GM23338 (cell line): ENCODE measurements around the gene PLP2. TPM values are rescaled to one million over a fixed set of nuclear protein-coding genes. Genes with fewer than 3 reads are reported as not detected.

Experiments
- ATAC-seq: fragments of 200-7000 bp; cut with Tn5 transposase; 3 replicates; pipeline ENCODE4 v1.9.1; 2020
- DNase-seq: peaks from one replicate; pipeline ENCODE4 v3.0.0-alpha.2; 2015; ENCODE audit warnings: low spot score
- H2AFZ ChIP-seq: fragments of 200-600 bp; sonication (generic); 2 replicates; pipeline ENCODE4 v1.8.0; 2016; ENCODE audit warnings: antibody characterized with exemption, mild to moderate bottlenecking, moderate library complexity
- H3F3A ChIP-seq: fragments of 200-600 bp; sonication (generic); replicated peaks from 2 replicates; pipeline ENCODE4 v1.8.0; 2017; ENCODE audit warnings: antibody characterized with exemption, mixed run types, low read depth
- H3K27ac ChIP-seq: fragments of 200-600 bp; sonication (generic); 2 replicates; pipeline ENCODE4 v1.6.1; 2016; ENCODE audit warnings: low read depth
- H3K27me3 ChIP-seq: fragments of 200-600 bp; sonication (generic); 2 replicates; pipeline ENCODE4 v1.8.0; 2016; ENCODE audit warnings: mild to moderate bottlenecking, mixed run types, moderate library complexity; ENCODE audit not compliant: insufficient read depth
- H3K36me3 ChIP-seq: fragments of 200-600 bp; sonication (generic); 2 replicates; pipeline ENCODE4 v1.8.0; 2016; ENCODE audit warnings: mild to moderate bottlenecking; ENCODE audit not compliant: insufficient read depth
- H3K4me1 ChIP-seq: fragments of 200-600 bp; sonication (generic); 2 replicates; pipeline ENCODE4 v1.8.0; 2016; ENCODE audit warnings: mild to moderate bottlenecking, moderate library complexity; ENCODE audit not compliant: insufficient read depth
- H3K4me2 ChIP-seq: fragments of 200-600 bp; sonication (generic); 2 replicates; pipeline ENCODE4 v1.7.1; 2017; ENCODE audit warnings: mixed run types
- H3K4me3 ChIP-seq: fragments of 200-600 bp; sonication (generic); 2 replicates; pipeline ENCODE4 v1.6.1; 2016; ENCODE audit warnings: mixed run types
- H3K79me2 ChIP-seq: fragments of 200-600 bp; sonication (generic); replicated peaks from 2 replicates; pipeline ENCODE4 v1.8.0; 2017; ENCODE audit warnings: mild to moderate bottlenecking; ENCODE audit not compliant: insufficient read depth
- H3K9me2 ChIP-seq: fragments of 200-600 bp; sonication (generic); 2 replicates; pipeline ENCODE4 v1.8.0; 2017; ENCODE audit not compliant: insufficient read depth
- H4K20me1 ChIP-seq: fragments of 200-600 bp; sonication (generic); replicated peaks from 2 replicates; pipeline ENCODE4 v1.8.0; 2017; ENCODE audit warnings: mild to moderate bottlenecking; ENCODE audit not compliant: insufficient read depth
- H3K27ac Mint-ChIP-seq: 2 replicates; pipeline ENCODE4 v1.8.0; 2020; ENCODE audit warnings: inconsistent platforms, mild to moderate bottlenecking, moderate library complexity, mixed read lengths
- H3K27me3 Mint-ChIP-seq: 3 replicates; pipeline ENCODE4 v1.8.0; 2022; ENCODE audit warnings: low read depth, mild to moderate bottlenecking, moderate library complexity, mixed read lengths, inconsistent platforms; ENCODE audit not compliant: insufficient read depth, poor library complexity
- H3K36me3 Mint-ChIP-seq: 3 replicates; pipeline ENCODE4 v1.8.0; 2021; ENCODE audit warnings: low read depth, mild to moderate bottlenecking, inconsistent platforms, moderate library complexity, mixed read lengths
- H3K4me1 Mint-ChIP-seq: 3 replicates; pipeline ENCODE4 v1.8.0; 2020; ENCODE audit warnings: mild to moderate bottlenecking, inconsistent platforms, mixed read lengths
- H3K4me3 Mint-ChIP-seq: 3 replicates; pipeline ENCODE4 v1.8.0; 2021; ENCODE audit warnings: moderate library complexity, mild to moderate bottlenecking, inconsistent platforms, mixed read lengths
- H3K9me3 Mint-ChIP-seq: 3 replicates; pipeline ENCODE4 v1.8.0; 2020; ENCODE audit warnings: moderate library complexity, mild to moderate bottlenecking, inconsistent platforms, mixed read lengths
- CREB1 ChIP-seq: fragments of 250-450 bp; sonication (Bioruptor Pico); IDR thresholded peaks from 2 replicates; pipeline ENCODE4 v1.5.0; 2020; ENCODE audit warnings: low read depth, mild to moderate bottlenecking, moderate library complexity
- CTCF ChIP-seq, 2 experiments: fragments of 200-600 bp in 1 of 2; sonication (generic) in 1 of 2; conservative IDR thresholded peaks; 2 replicates each; pipeline versions ENCODE4 v1.5.1 to v1.6.1; 2016 to 2017; ENCODE audit warnings: antibody characterized with exemption in 2 of 2, low read depth in 2 of 2, mild to moderate bottlenecking in 2 of 2, moderate library complexity in 1 of 2
- ETS1 ChIP-seq: IDR thresholded peaks from 2 replicates; pipeline ENCODE4 v1.6.1; 2016; ENCODE audit warnings: antibody characterized with exemption
- EZH2 ChIP-seq: fragments of 200-600 bp; sonication (generic); IDR thresholded peaks from one replicate; pipeline ENCODE4 v1.8.0; 2017; ENCODE audit warnings: antibody characterized with exemption, mild to moderate bottlenecking, low read depth; ENCODE audit not compliant: unreplicated experiment
- EZH2phosphoT487 ChIP-seq: fragments of 200-600 bp; sonication (generic); IDR thresholded peaks from one replicate; pipeline ENCODE4 v1.8.1; 2018; ENCODE audit warnings: antibody characterized with exemption; ENCODE audit not compliant: unreplicated experiment
- JUNB ChIP-seq: IDR thresholded peaks from one replicate; pipeline ENCODE4 v1.6.1; 2016; ENCODE audit warnings: antibody characterized with exemption; ENCODE audit not compliant: unreplicated experiment
- NANOG ChIP-seq: IDR thresholded peaks from 2 replicates; pipeline ENCODE4 v1.6.1; 2016; ENCODE audit warnings: antibody characterized with exemption, borderline replicate concordance
- POLR2AphosphoS5 ChIP-seq: IDR thresholded peaks from 2 replicates; pipeline ENCODE4 v1.6.1; 2016; ENCODE audit warnings: antibody characterized with exemption, low read depth
- REST ChIP-seq: IDR thresholded peaks from one replicate; pipeline ENCODE4 v1.6.1; 2018; ENCODE audit warnings: antibody characterized with exemption; ENCODE audit not compliant: unreplicated experiment
- STAT1 ChIP-seq: IDR thresholded peaks from one replicate; pipeline ENCODE4 v1.6.1; 2016; ENCODE audit warnings: antibody characterized with exemption; ENCODE audit not compliant: unreplicated experiment
- ZNF114 ChIP-seq: fragments of 250-450 bp; sonication (Bioruptor Pico); IDR thresholded peaks from 2 replicates; pipeline ENCODE4 v1.5.0; 2020; ENCODE audit warnings: mild to moderate bottlenecking, moderate library complexity
- ZNF331 ChIP-seq: fragments of 250-450 bp; sonication (Bioruptor Pico); IDR thresholded peaks from 2 replicates; pipeline ENCODE4 v1.5.0; 2020; ENCODE audit warnings: low read depth, mild to moderate bottlenecking, moderate library complexity
- polyA plus RNA-seq: library from polyadenylated mRNA; unstranded; fragments of >200 nt; fragmentation: Nextera tagmentation; extraction: Ambion mirVana; gene quantifications from 2 replicates; pipeline ENCODE4 v1.2.1, GENCODE V29; 2016
- total RNA-seq: library from RNA; depleted of rRNA; stranded (reverse); fragments of >200 nt; shearing (Covaris generic); gene quantifications from 2 replicates; pipeline ENCODE4 v1.2.3, GENCODE V29; 2014
- TF ChIP-seq, protein P1 (sequence below): fragments of 250-450 bp; sonication (Bioruptor Pico); IDR thresholded peaks from 2 replicates; pipeline ENCODE4 v1.5.0; 2020; ENCODE audit warnings: mild to moderate bottlenecking, moderate library complexity

The PLP2 gene
- total and polyA plus RNA-seq, 2 experiments from 2014 or later = 3.4 to 9.5 TPM

DNA sequence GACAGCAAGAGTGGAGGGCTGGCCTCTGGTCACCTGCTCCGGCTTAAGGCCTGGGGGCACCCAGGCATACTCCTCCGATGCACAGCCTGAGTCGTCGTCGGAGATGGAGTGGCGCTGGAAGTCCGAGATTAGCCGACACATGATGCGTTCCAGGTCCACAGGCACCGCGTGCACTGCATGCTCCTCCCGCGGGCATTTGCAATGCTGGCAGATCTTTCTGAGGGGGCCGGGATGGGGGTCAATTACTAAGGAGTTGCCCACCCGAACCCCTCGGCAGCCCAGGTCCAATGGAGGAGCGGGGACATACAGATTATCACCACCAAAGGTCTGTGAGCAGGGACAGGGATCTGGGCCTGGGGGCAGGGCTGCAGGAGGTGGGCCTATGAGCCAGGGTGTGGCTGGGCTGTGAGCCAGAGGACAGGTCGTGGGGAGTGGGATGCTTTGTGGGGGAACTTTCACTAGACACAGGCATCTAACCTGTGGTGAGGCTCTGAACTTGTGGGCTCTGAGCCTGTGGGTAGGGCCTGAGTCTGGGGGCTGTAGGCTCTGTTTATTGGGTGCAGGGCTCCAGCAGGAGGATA lies 12.1 kb downstream of the PLP2 start:
- peak overlapping the region; percentile 67; the same call in 1 of the 2 replicates for H3K4me2 ChIP-seq
- H3K79me2 ChIP-seq = no peaks in the 10 kb centered on the region
- TF ChIP-seq, protein P1, sequence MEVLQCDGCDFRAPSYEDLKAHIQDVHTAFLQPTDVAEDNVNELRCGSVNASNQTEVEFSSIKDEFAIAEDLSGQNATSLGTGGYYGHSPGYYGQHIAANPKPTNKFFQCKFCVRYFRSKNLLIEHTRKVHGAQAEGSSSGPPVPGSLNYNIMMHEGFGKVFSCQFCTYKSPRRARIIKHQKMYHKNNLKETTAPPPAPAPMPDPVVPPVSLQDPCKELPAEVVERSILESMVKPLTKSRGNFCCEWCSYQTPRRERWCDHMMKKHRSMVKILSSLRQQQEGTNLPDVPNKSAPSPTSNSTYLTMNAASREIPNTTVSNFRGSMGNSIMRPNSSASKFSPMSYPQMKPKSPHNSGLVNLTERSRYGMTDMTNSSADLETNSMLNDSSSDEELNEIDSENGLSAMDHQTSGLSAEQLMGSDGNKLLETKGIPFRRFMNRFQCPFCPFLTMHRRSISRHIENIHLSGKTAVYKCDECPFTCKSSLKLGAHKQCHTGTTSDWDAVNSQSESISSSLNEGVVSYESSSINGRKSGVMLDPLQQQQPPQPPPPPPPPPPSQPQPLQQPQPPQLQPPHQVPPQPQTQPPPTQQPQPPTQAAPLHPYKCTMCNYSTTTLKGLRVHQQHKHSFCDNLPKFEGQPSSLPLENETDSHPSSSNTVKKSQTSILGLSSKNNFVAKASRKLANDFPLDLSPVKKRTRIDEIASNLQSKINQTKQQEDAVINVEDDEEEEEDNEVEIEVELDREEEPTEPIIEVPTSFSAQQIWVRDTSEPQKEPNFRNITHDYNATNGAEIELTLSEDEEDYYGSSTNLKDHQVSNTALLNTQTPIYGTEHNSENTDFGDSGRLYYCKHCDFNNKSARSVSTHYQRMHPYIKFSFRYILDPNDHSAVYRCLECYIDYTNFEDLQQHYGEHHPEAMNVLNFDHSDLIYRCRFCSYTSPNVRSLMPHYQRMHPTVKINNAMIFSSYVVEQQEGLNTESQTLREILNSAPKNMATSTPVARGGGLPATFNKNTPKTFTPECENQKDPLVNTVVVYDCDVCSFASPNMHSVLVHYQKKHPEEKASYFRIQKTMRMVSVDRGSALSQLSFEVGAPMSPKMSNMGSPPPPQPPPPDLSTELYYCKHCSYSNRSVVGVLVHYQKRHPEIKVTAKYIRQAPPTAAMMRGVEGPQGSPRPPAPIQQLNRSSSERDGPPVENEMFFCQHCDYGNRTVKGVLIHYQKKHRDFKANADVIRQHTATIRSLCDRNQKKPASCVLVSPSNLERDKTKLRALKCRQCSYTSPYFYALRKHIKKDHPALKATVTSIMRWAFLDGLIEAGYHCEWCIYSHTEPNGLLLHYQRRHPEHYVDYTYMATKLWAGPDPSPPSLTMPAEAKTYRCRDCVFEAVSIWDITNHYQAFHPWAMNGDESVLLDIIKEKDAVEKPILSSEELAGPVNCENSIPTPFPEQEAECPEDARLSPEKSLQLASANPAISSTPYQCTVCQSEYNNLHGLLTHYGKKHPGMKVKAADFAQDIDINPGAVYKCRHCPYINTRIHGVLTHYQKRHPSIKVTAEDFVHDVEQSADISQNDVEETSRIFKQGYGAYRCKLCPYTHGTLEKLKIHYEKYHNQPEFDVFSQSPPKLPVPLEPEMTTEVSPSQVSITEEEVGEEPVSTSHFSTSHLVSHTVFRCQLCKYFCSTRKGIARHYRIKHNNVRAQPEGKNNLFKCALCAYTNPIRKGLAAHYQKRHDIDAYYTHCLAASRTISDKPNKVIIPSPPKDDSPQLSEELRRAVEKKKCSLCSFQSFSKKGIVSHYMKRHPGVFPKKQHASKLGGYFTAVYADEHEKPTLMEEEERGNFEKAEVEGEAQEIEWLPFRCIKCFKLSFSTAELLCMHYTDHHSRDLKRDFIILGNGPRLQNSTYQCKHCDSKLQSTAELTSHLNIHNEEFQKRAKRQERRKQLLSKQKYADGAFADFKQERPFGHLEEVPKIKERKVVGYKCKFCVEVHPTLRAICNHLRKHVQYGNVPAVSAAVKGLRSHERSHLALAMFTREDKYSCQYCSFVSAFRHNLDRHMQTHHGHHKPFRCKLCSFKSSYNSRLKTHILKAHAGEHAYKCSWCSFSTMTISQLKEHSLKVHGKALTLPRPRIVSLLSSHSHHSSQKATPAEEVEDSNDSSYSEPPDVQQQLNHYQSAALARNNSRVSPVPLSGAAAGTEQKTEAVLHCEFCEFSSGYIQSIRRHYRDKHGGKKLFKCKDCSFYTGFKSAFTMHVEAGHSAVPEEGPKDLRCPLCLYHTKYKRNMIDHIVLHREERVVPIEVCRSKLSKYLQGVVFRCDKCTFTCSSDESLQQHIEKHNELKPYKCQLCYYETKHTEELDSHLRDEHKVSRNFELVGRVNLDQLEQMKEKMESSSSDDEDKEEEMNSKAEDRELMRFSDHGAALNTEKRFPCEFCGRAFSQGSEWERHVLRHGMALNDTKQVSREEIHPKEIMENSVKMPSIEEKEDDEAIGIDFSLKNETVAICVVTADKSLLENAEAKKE (CRISPR knock-in tag) = no peak
- TF ChIP-seq JUNB (no peak), EZH2phosphoT487 (no peak), EZH2 (no peak), STAT1 (no peak), REST (no peak), CTCF (conservative IDR thresholded peaks at IDR 0.05; ENCODE audit: low read depth in 2 of 2) (no peak), POLR2AphosphoS5 (no peak), ETS1 (no peak), ZNF331 (no peak), CREB1 (CRISPR knock-in tag) (no peak), ZNF114 (CRISPR knock-in tag) (no peak), NANOG (no peak)
- H3K4me3 ChIP-seq = no peak overlapping the region
- peaks cover 16% of the 10 kb centered on the region for H3K4me1 Mint-ChIP-seq
- H3K9me2 ChIP-seq = no peaks in the 10 kb centered on the region
- DNase-seq (no peak), ATAC-seq (peak; percentile 2; the same call in 2 of the 3 replicates)
- H3K27ac ChIP-seq = no peak overlapping the region
- peaks cover 24% of the 10 kb centered on the region for H3K36me3 Mint-ChIP-seq
- H2AFZ ChIP-seq = no peak overlapping the region
- H3K36me3 ChIP-seq = no peaks in the 10 kb centered on the region
- peak overlapping the region; percentile 80 for H3K4me3 Mint-ChIP-seq
- no peaks in the 10 kb centered on the region for H4K20me1 ChIP-seq
- H3K9me3 Mint-ChIP-seq = no peaks in the 10 kb centered on the region
- no peaks in the 10 kb centered on the region for H3K4me1 ChIP-seq
- H3K27me3 ChIP-seq = no peaks in the 10 kb centered on the region
- peak overlapping the region; percentile 72 for H3K27ac Mint-ChIP-seq
- peaks cover 7% of the 10 kb centered on the region for H3K27me3 Mint-ChIP-seq
- H3F3A ChIP-seq = no peaks in the 10 kb centered on the region; the same call in 1 of the 2 replicates
